GM13977 (cell line): ENCODE results near the gene CACUL1.

Experiments
- DNase-seq: peaks from one replicate; pipeline ENCODE4 v3.0.0; 2012; ENCODE audit warnings: low spot score
- in situ Hi-C: fragments of 300-500 bp; cut with MboI; formaldehyde crosslinking; loops from one replicate; pipeline ENCODE4 v1.12.0; 2022; ENCODE audit warnings: low sequenced_read_pairs, low pct_unique_long_range_greater_than_20kb, mixed read lengths, inconsistent platforms; ENCODE audit not compliant: unreplicated experiment
- TF ChIP-seq, protein P1 (sequence below): IDR thresholded peaks from 2 replicates; pipeline ENCODE4 v1.5.1; 2012; ENCODE audit warnings: mild to moderate bottlenecking, control low read depth; ENCODE audit not compliant: insufficient read depth; ENCODE audit errors: extremely low read depth, missing control alignments

Gene CACUL1

DNA sequence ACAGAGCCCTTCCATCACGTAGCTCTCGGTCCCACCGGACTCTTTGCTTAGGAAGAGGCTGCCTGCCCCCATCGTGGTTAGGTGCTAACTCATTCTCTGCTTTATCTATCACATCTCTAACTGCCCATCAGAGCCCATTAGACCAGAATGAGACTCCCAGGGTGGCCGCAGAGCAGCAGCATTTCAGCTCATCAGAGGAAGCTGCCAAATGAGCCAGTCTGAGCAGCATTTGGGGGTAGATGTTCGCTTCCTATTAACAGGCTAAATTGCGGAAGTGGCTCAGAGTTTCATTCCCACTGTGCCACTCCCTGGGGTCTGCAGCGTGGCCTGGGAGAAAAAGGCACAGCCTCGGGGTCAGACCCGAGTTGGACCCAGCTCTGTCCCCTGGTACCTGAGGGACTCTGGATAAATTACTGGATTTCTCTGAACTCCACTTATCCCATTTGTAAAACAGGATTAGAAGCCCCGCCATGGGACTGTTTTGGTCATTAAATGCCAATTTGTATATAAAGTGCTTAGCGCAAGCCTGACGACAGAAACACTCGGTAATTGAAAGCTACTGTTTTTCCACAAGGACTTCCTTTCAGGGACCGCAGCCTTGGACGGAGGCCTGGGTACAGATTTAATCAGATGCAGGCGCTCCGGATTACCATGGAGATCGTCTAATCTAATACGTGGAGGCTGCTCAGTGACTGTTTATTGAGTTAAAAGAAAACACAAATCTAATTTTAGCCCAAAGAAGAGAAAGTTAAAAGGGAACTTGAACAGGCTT, 85.6 kb downstream of the CACUL1 start:
- TF ChIP-seq, protein P1, sequence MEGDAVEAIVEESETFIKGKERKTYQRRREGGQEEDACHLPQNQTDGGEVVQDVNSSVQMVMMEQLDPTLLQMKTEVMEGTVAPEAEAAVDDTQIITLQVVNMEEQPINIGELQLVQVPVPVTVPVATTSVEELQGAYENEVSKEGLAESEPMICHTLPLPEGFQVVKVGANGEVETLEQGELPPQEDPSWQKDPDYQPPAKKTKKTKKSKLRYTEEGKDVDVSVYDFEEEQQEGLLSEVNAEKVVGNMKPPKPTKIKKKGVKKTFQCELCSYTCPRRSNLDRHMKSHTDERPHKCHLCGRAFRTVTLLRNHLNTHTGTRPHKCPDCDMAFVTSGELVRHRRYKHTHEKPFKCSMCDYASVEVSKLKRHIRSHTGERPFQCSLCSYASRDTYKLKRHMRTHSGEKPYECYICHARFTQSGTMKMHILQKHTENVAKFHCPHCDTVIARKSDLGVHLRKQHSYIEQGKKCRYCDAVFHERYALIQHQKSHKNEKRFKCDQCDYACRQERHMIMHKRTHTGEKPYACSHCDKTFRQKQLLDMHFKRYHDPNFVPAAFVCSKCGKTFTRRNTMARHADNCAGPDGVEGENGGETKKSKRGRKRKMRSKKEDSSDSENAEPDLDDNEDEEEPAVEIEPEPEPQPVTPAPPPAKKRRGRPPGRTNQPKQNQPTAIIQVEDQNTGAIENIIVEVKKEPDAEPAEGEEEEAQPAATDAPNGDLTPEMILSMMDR = no peak
- in situ Hi-C loops = no loop called here
- DNase-seq = peak; percentile 7

DNA sequence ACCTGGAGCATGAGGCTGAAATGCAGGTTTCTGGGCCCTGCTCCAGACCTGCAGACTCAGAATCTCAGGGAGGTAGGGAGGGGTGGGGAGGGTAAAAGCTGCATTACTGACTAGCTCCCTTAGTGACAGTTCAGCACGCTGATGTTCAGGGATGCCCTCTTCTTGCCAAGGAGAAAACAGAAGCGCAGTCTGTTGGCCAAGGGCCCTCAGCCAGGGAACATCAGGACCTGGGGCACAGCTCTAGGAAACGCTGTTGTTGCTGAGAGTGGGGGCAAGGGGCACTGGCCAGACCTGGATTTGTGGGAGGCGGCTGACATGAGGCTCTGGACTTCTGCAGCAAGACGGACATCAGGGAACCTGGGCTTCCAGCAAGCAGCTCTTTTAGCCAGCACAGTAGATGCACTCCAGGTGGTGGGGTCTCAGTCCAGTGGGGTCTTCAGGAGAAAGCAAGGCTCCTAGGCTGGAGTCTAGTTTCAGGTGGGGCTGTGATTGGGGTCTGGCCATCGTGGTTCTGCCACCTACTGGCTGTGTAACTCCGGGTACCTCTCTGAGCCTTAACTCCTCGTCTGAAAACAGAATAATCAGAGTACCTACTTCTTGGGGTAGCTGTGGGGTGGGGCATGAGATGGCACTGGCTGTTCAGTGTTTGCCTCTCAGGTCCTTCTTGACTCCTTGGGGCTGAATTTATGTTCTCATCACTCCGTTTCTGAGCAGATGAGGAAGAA, 86.4 kb downstream of the CACUL1 start:
- DNase-seq = no peak
- TF ChIP-seq, protein P1 = no peak
- in situ Hi-C loops = no loop called here

DNA sequence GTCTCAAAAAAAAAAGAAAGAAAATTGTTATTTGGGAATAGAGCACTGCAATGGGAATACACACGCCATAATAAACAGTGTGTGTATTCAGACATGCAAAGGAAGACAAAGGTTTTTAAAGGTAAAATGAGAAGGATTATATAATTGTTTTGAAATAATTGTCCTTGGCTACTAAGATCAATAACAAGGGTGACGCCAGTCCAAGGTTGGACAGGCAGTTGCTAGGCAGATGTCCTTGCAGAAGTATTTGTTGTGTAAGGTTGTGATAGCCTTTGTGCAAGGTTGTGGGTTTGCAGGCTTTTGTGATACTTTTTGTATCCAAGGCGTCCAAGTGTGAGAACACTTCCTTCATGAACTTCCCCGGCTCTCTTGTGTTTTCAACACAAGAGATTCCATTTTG, 87.0 kb downstream of the CACUL1 start:
- TF ChIP-seq, protein P1 = no peak
- in situ Hi-C loops = no loop called here
- no peak for DNase-seq

DNA sequence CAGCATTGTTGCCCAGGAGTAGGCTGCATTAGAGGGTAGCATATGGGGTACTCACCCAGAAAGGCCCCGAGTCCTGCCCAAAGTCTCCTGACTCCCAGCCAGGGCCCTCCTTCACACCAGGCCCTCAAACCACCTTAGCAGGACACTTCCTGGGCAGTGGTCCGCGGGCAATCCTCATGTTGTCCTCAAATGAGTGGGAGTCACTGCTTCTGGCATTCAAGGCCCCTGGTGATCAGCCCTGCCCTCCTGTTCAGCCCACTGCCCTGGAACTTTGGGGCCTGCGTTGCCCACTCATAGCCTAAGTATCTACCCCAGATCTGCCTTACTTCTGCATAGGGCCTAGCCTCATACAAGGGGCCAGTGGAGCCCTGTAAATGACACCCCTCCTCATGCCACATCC, 88.4 kb downstream of the CACUL1 start:
- DNase-seq = no peak
- TF ChIP-seq, protein P1 = no peak
- in situ Hi-C loops = no loop called here

DNA sequence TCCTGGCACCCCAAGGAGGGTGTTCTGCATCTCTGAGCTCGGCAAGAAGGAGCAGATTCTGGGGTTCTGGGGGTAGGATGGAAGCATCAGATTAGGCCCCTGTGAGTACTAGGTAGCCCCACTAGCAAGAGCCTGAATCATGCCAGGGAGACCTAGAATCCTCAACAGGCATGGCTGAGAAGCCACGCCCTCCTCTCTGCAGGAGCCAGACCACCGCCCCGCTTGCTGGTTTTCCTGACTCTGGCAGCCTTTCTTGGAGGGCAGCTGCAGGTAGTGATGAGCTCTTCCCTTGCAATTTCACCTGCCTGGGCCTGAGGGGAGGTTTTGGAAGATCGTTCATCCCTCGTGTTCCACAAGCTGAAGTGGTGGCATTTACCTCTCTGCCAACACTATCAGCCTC, 90.4 kb downstream of the CACUL1 start:
- in situ Hi-C loops = no loop called here
- TF ChIP-seq, protein P1 = no peak
- no peak for DNase-seq

DNA sequence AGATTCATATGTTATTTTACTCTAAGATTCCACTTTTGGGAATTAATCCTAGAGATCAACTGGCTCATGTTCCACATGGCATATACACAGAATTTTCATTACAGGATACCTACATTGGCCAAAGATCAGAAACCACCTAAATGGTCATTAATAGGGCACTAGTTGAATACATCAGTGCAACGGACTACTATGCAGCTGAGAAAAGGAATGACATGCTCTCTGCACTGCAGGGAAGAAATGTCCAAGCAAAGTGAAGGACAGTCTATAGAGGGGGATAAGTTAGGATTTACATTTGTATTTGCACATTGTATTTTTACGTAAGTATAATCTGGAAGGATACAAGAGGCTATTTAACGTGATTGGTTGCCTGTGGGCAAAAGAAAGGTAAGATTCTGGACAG, 91.6 kb downstream of the CACUL1 start:
- in situ Hi-C loops = no loop called here
- DNase-seq = no peak
- TF ChIP-seq, protein P1 = no peak
